IPS-20b (cell line): Measurements from ENCODE around the gene FHOD3.
A peak's percentile ranks its signal among the peaks of the same experiment; 100 is the strongest.

Experiments
- H3K27ac ChIP-seq: one replicate; pipeline ENCODE4 v1.5.1; 2013; ENCODE audit warnings: low read length
- H3K27me3 ChIP-seq: 2 replicates; pipeline ENCODE4 v1.6.1; 2013; ENCODE audit warnings: mild to moderate bottlenecking, low read length, inconsistent platforms; ENCODE audit not compliant: insufficient read depth
- H3K36me3 ChIP-seq: 2 replicates; pipeline ENCODE4 v1.6.1; 2013; ENCODE audit warnings: low read depth, mild to moderate bottlenecking, inconsistent platforms, low read length, moderate library complexity; ENCODE audit not compliant: insufficient read depth
- H3K4me1 ChIP-seq: 2 replicates; pipeline ENCODE4 v1.6.1; 2013; ENCODE audit warnings: mild to moderate bottlenecking, control low read depth, inconsistent platforms, low read length, moderate library complexity; ENCODE audit not compliant: insufficient read depth
- H3K4me3 ChIP-seq: 2 replicates; pipeline ENCODE4 v1.5.1; 2013; ENCODE audit warnings: mild to moderate bottlenecking, low read length, inconsistent platforms
- H3K9ac ChIP-seq: 2 replicates; pipeline ENCODE4 v1.6.1; 2013; ENCODE audit warnings: low read depth, mild to moderate bottlenecking, inconsistent platforms, low read length, moderate library complexity
- H3K9me3 ChIP-seq: 2 replicates; pipeline ENCODE4 v1.6.1; 2013; ENCODE audit warnings: mild to moderate bottlenecking, low read depth, low read length, inconsistent platforms; ENCODE audit not compliant: insufficient read depth

The FHOD3 gene

GRCh38 chr18:36559149-36559857 is 261.8 kb downstream of the FHOD3 start:
- no peaks in the 10 kb centered on the region for H3K9me3 ChIP-seq
- H3K27me3 ChIP-seq = no peaks in the 10 kb centered on the region
- no peak overlapping the region for H3K27ac ChIP-seq
- peaks cover 7% of the 10 kb centered on the region for H3K4me1 ChIP-seq
- H3K4me3 ChIP-seq = no peak overlapping the region
- no peak overlapping the region for H3K9ac ChIP-seq
- H3K36me3 ChIP-seq = no peaks in the 10 kb centered on the region

- Histone ChIP-seq H3K27me3 (no peaks in the 10 kb centered on the region), H3K9ac (no peak overlapping the region), H3K27ac (no peak overlapping the region), H3K9me3 (no peaks in the 10 kb centered on the region), H3K4me3 (no peak overlapping the region), H3K36me3 (no peaks in the 10 kb centered on the region), H3K4me1 (peaks cover 15% of the 10 kb centered on the region)
These were observed 262.7 kb downstream of the FHOD3 start for GRCh38 chr18:36560187-36560586.

DNA sequence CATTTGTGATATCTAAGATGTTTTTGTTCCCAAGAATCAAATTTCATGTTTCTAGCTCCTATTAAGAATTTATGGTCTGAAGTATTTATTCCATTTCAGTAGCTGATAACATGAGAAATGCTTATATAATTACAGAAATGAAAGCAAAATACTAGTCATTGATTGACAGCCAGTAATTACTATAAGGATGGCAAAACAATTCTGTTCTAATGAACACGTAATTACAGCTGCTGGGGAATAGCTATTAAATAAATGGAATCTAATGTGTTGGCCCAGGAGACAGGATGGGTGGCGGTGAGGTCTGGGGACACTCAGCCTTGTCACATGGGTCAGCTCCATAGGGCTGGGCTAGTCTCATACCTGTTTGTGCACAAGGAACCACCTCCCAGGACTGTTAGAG is 263.5 kb downstream of the FHOD3 start:
- no peak overlapping the region for H3K27ac ChIP-seq
- no peaks in the 10 kb centered on the region for H3K27me3 ChIP-seq
- no peak overlapping the region for H3K9ac ChIP-seq
- no peaks in the 10 kb centered on the region for H3K9me3 ChIP-seq
- no peak overlapping the region for H3K4me3 ChIP-seq
- H3K36me3 ChIP-seq = no peaks in the 10 kb centered on the region
- H3K4me1 ChIP-seq = peaks cover 15% of the 10 kb centered on the region

- H3K9ac ChIP-seq = no peak overlapping the region
- no peaks in the 10 kb centered on the region for H3K9me3 ChIP-seq
- no peaks in the 10 kb centered on the region for H3K36me3 ChIP-seq
- H3K4me1 ChIP-seq = peaks cover 20% of the 10 kb centered on the region
- H3K27me3 ChIP-seq = no peaks in the 10 kb centered on the region
- no peak overlapping the region for H3K27ac ChIP-seq
- H3K4me3 ChIP-seq = no peak overlapping the region
These were observed 267.3 kb downstream of the FHOD3 start for GRCh38 chr18:36564841-36565240.

DNA sequence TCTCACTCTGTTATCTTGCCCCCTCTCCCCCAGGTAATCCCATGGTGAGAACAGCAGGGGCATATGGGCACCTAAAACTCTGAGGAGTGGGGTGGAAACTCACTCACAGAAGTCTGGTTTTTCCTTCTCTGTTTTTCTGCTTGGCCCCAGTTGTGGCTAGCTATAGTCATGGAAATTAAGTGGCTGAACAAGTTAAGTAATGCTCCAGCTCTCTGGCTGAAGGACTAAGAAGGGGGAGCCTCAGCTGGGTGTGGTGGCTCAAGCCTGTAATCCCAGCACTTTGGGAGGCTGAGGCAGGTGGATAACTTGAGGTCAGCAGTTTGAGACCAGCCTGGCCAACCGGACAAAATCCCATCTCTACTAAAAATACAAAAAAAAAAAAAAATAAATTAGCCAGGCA is 270.3 kb downstream of the FHOD3 start:
- Histone ChIP-seq H3K4me1 (peaks cover 23% of the 10 kb centered on the region), H3K36me3 (no peaks in the 10 kb centered on the region), H3K4me3 (peak overlapping the region; percentile 9; the same call in 1 of the 2 replicates), H3K27me3 (no peaks in the 10 kb centered on the region), H3K27ac (peak overlapping the region; percentile 41), H3K9me3 (no peaks in the 10 kb centered on the region), H3K9ac (peak overlapping the region; percentile 47; the same call in 1 of the 2 replicates)

- H3K4me1 ChIP-seq = peaks cover 23% of the 10 kb centered on the region
- no peaks in the 10 kb centered on the region for H3K27me3 ChIP-seq
- no peaks in the 10 kb centered on the region for H3K9me3 ChIP-seq
- no peaks in the 10 kb centered on the region for H3K36me3 ChIP-seq
- no peak overlapping the region for H3K9ac ChIP-seq
- no peak overlapping the region for H3K27ac ChIP-seq
- no peak overlapping the region for H3K4me3 ChIP-seq
These were observed 271.0 kb downstream of the FHOD3 start for GRCh38 chr18:36568487-36568886.

DNA sequence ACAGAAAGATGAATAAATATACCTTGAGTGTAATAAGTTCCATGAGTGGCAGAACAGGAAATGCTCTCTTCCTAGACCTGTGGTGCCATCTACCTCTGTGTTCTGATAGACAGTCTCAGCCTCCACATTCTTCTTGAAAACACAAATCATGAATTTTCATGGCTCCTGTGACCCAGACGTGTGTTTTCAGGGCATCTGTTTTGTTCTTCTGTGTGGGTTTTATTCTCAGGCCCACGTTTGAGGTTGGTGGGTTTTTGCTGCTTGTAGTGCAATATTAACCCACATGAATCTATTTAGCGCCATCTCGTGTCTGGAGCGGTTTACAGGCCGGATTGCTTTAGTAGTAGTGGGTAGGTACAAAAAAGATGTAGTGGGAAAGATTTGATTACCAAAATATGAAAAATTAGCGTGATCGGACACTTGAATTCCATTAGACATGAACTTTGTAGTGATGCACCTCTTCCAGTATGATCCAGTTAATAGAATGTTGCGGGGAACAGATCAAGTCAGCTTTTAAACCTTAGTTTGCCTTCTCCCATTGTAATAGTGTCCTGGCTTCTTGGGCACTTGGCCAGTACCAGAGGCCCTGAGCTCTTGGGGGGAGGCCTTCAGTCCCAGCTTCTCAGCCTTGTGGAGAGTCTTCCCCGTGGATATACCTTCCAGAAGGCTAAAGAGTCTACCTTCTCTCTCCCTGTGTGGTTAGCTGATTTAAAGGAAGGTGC is 274.8 kb downstream of the FHOD3 start:
- H3K27ac ChIP-seq = no peak overlapping the region
- H3K4me3 ChIP-seq = no peak overlapping the region
- no peak overlapping the region for H3K9ac ChIP-seq
- no peaks in the 10 kb centered on the region for H3K27me3 ChIP-seq
- no peaks in the 10 kb centered on the region for H3K36me3 ChIP-seq
- no peaks in the 10 kb centered on the region for H3K9me3 ChIP-seq
- H3K4me1 ChIP-seq = peaks cover 8% of the 10 kb centered on the region

DNA sequence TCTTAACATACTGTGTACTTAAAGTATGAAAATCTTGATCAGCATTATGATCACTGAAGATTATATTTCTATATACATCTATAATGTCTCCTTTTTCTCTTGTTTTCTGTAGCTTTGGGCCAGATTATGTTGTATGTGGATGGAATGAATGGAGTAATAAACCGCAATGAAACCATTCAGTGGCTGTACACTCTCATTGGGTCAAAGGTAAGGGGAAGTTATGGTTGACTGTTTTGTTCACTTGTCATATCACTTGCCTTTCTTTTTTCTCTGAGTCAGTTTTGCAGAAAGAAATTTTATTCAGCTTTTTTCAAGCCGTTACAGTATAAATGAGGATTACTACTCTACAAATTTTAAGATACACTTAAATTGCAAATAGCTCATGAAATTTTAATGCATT is 278.8 kb downstream of the FHOD3 start:
- Histone ChIP-seq H3K9me3 (no peaks in the 10 kb centered on the region), H3K4me1 (peaks cover 7% of the 10 kb centered on the region; the same call in 1 of the 2 replicates), H3K27ac (no peak overlapping the region), H3K27me3 (no peaks in the 10 kb centered on the region), H3K4me3 (no peak overlapping the region), H3K9ac (no peak overlapping the region), H3K36me3 (no peaks in the 10 kb centered on the region)

GRCh38 chr18:36578871-36579710 is 281.6 kb downstream of the FHOD3 start:
- Histone ChIP-seq H3K4me1 (peaks cover 22% of the 10 kb centered on the region; the same call in 1 of the 2 replicates), H3K36me3 (no peaks in the 10 kb centered on the region), H3K27me3 (no peaks in the 10 kb centered on the region), H3K9ac (no peak overlapping the region), H3K4me3 (no peak overlapping the region), H3K9me3 (no peaks in the 10 kb centered on the region), H3K27ac (no peak overlapping the region)

DNA sequence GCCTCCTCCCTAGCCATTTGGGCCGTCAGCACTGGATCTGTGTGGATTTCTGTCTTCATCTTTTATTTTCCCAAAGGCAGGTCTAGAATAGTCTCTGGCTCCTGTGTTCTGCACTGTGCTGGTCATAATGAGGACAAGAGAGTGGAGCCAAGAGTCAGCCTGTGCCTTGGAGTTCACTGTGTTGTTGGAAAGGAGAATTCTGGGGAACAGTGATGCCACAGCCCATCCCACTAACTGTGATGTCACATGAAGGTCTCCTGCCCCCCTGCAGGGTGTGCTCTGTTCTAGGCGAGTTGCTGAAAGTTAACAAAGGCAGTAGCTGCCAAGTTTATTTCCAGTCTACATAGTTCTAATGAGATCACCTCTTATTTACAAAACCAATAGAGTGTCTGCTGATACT is 282.8 kb downstream of the FHOD3 start:
- H3K9ac ChIP-seq = no peak overlapping the region; the same call in 1 of the 2 replicates

DNA sequence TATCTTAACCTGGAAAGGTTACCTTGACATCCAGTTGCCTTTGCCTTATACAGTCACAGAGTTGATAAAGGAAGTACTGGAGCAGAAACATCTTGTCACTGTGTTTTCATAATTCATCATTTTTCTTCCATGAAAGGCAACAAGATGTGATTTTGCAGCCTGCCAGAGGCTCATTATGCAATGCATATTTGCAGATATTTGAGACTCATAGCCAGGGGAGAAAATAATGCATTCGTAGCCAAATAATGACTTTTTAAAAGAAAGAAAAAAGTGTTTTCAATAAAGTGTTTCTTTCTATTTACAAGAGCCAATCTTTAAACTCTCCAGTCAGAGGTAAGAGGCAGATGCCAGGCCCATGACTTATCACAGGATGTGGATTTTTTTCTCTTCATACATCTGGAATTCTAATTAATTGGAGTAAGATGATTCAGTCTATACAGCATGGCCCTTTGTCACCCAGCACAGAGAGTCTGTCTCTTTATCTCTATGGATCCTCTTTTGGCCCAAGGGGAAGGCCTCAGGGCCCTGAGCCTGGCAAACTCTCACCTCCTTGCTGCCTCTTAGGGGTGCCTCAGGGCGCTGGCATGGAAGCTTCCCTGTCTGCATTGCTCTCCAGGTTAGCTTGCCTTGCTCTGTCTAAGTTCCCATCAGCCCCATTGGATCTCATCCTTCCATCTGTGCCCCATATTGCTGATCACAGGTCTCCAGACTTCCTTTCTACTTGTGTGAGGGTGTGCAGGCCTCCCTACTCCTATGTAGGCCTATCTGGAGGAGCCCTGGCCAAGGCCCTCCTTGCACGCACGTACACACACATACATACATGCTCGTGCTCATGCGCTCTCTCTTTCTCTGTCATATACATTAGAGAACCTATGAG is 283.6 kb downstream of the FHOD3 start:
- Histone ChIP-seq H3K9ac (no peak overlapping the region; the same call in 1 of the 2 replicates), H3K27ac (no peak overlapping the region)

More for the DNA sequence above, 282.8 kb downstream of the FHOD3 start:
- H3K9me3 ChIP-seq = no peaks in the 10 kb centered on the region
- H3K4me3 ChIP-seq = no peak overlapping the region
- no peak overlapping the region for H3K27ac ChIP-seq
- H3K4me1 ChIP-seq = peaks cover 28% of the 10 kb centered on the region; the same call in 1 of the 2 replicates
- no peaks in the 10 kb centered on the region for H3K27me3 ChIP-seq
- no peaks in the 10 kb centered on the region for H3K36me3 ChIP-seq

More for the DNA sequence above, 283.6 kb downstream of the FHOD3 start:
- Histone ChIP-seq H3K27me3 (no peaks in the 10 kb centered on the region), H3K4me1 (peaks cover 28% of the 10 kb centered on the region; the same call in 1 of the 2 replicates), H3K4me3 (no peak overlapping the region), H3K36me3 (no peaks in the 10 kb centered on the region), H3K9me3 (no peaks in the 10 kb centered on the region)
